ENCODE measurements around the gene OTOG.

The OTOG gene

DNA sequence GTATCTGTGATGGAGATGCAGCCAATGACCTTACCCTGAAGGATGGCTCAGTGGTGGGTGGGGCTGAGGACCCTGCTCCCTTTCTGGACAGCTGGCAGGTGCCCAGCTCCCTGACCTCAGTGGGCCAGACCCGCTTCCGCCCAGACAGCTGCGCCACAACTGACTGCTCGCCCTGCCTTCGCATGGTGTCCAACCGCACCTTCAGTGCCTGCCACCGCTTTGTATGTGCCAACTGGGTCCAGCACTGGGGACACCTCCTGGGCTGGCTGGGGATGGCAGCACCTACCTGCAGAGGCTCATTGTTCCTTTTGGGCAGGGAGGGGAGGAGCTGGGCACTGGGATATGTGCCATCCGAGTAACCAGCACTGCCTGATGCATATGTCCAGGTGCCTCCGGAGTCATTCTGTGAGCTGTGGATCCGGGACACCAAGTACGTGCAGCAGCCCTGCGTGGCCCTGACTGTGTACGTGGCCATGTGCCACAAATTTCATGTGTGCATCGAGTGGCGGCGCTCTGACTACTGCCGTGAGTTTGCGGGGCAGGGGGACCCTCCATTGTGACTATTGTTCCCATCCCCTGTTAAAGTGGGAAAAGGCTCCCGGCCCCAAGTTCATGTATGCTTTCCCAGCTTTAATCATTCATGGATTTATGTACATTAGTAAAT lies 84.8 kb downstream of the OTOG start:
- TF ChIP-seq, protein P1, sequence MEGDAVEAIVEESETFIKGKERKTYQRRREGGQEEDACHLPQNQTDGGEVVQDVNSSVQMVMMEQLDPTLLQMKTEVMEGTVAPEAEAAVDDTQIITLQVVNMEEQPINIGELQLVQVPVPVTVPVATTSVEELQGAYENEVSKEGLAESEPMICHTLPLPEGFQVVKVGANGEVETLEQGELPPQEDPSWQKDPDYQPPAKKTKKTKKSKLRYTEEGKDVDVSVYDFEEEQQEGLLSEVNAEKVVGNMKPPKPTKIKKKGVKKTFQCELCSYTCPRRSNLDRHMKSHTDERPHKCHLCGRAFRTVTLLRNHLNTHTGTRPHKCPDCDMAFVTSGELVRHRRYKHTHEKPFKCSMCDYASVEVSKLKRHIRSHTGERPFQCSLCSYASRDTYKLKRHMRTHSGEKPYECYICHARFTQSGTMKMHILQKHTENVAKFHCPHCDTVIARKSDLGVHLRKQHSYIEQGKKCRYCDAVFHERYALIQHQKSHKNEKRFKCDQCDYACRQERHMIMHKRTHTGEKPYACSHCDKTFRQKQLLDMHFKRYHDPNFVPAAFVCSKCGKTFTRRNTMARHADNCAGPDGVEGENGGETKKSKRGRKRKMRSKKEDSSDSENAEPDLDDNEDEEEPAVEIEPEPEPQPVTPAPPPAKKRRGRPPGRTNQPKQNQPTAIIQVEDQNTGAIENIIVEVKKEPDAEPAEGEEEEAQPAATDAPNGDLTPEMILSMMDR (IDR thresholded peaks at IDR 0.05; ENCODE audit: low read depth, low read length) = no peak
- Histone ChIP-seq H3K36me3 (no peaks in the 10 kb centered on the region), H3K4me1 (no peaks in the 10 kb centered on the region), H3K27me3 (no peaks in the 10 kb centered on the region), H3K9me3 (no peaks in the 10 kb centered on the region), H3K4me3 (ENCODE audit: low read depth, low read length) (no peak overlapping the region)
- no peak for DNase-seq

DNA sequence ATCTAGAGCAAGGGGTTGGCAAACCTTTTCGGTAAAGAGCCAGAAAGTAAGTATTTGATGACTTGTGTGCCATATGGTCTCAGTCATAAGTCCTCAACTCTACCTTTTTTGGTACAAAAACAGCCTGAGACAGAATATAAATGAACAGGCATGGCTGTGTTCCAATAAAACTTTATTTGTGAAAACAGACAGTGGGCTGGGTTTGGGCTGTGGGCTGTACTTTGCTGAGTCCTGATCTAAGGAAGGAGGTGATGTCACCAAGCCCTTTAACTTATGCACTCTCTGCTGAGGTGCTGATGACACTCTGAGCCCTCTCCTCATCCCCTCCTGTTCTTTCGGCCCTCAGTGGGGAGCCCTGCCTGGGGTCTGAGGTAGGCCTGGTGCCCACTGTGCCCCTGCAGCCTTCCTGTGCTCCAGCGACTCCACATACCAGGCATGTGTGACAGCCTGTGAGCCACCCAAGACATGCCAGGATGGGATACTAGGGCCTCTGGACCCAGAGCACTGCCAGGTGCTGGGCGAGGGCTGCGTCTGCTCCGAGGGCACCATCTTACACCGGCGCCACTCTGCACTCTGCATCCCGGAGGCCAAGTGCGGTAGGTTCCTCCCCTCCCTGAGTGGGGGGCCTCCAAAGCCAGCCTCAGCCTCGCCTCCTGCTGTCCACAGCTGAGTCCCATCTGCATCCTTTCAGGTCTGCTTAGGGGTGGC lies 86.4 kb downstream of the OTOG start:
- Histone ChIP-seq H3K27me3 (no peaks in the 10 kb centered on the region), H3K4me3 (ENCODE audit: low read depth, low read length) (no peak overlapping the region), H3K4me1 (no peaks in the 10 kb centered on the region), H3K36me3 (no peaks in the 10 kb centered on the region), H3K9me3 (no peaks in the 10 kb centered on the region)
- no peak for DNase-seq
- TF ChIP-seq, protein P1 (IDR thresholded peaks at IDR 0.05; ENCODE audit: low read depth, low read length) = no peak

DNA sequence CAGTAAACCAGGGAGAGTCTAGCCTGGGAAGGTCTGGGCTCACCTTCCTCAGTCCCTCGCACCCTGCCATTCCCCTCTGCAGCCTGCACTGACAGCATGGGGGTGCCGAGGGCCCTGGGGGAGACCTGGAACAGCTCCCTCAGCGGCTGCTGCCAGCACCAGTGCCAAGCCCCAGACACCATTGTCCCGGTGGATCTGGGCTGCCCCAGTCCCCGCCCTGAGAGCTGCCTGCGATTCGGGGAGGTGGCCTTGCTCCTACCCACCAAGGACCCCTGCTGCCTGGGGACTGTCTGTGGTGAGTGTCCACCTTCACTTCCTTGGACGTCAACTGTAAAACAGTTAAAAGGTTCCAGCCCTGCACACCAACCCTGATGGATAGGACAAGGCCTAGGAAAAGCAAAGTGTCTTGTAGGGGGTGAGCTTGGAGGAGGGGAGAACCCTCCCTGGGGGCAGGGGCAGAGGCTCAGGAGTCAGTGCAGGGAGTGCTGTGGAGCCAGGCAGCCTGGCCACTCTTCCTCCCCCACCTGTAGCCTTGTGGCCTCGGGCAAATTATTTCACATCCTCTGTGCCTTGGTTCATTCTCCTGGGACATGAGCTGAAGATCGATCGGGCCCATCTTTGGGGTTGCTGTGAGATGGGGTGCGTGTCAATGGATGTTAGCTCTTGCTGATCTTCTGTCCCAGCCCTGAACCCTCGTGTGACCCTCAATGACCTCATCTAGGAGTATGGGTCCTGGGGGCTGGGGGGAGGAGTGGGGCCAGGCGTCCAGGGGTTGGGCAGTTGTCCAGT lies 87.1 kb downstream of the OTOG start:
- DNase-seq = no peak
- Histone ChIP-seq H3K27me3 (no peaks in the 10 kb centered on the region), H3K9me3 (no peaks in the 10 kb centered on the region), H3K4me1 (no peaks in the 10 kb centered on the region), H3K36me3 (no peaks in the 10 kb centered on the region), H3K4me3 (ENCODE audit: low read depth, low read length) (no peak overlapping the region)
- TF ChIP-seq, protein P1 (IDR thresholded peaks at IDR 0.05; ENCODE audit: low read depth, low read length) = no peak

DNA sequence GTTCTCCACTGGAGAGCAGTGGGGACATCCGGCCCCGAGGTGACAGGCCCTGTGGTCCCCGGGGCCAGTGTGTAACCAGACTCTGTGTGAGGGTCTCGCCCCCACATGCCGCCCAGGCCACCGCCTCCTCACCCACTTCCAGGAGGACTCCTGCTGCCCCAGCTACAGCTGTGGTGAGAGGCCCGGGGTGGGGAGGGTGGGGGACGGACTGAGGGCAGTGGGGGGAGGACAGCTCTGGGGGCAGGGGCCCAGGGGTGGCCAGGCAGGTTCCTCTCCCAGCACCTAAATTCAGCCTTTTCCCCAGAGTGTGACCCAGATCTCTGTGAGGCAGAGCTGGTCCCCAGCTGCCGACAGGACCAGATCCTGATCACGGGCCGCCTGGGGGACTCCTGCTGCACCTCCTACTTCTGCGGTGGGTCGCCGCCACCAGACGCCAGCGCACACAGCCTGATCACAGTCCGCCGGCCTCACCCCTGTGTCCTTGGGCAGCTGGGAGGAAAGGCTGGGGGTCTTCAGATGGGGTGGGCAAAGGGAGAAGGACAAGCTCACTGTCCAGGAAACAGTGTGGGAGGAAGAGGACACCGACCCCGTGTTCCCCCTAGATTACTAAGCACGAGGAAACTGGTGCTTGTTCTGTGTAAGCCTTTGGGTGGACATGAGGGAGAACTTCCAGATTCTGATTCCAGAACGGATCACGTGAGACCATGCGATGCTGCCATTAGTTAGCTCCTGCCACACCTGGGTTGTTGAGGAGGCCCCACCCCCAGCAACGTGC lies 87.9 kb downstream of the OTOG start:
- TF ChIP-seq, protein P1 (IDR thresholded peaks at IDR 0.05; ENCODE audit: low read depth, low read length) = no peak
- Histone ChIP-seq H3K4me3 (ENCODE audit: low read depth, low read length) (no peak overlapping the region), H3K36me3 (no peaks in the 10 kb centered on the region), H3K9me3 (no peaks in the 10 kb centered on the region), H3K27me3 (no peaks in the 10 kb centered on the region), H3K4me1 (no peaks in the 10 kb centered on the region)
- DNase-seq = no peak

DNA sequence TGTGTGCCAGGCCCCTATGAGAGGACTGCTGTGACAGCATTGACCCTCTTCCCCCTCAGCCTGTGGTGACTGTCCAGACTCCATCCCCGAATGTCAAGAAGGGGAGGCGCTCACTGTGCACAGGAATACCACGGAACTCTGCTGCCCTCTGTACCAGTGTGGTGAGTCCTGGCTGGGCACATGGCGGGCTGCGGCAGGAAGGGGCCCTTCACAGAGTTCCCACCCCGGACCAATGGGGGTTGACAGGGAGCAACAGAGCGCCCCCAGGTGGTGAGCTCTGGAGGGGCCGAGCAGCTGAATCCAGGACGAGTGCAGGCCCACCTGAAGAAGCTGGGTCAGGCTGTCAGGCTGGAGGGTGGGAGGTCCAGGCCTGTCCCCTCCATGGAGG lies 88.5 kb downstream of the OTOG start:
- TF ChIP-seq, protein P1 (IDR thresholded peaks at IDR 0.05; ENCODE audit: low read depth, low read length) = no peak
- no peak for DNase-seq
- no peaks in the 10 kb centered on the region for H3K4me1 ChIP-seq
- H3K36me3 ChIP-seq = no peaks in the 10 kb centered on the region
- no peaks in the 10 kb centered on the region for H3K9me3 ChIP-seq
- H3K27me3 ChIP-seq = no peaks in the 10 kb centered on the region
- no peak overlapping the region for H3K4me3 ChIP-seq (ENCODE audit: low read depth, low read length)

All from BE2C (cell line).